Right ventricle myocardium inferior (tissue), 1 donor: ENCODE data around the gene HES1. TPM values are rescaled to one million over a fixed set of nuclear protein-coding genes. Genes with fewer than 3 reads are reported as not detected.

ENCODE experiments used
- ATAC-seq: fragments of 200-7000 bp; cut with Tn5 transposase; one replicate; pipeline ENCODE4 v1.9.1; 2020; ENCODE audit warnings: mild to moderate bottlenecking, moderate library complexity
- DNase-seq: peaks from one replicate; pipeline ENCODE4 v3.0.0; 2021; ENCODE audit errors: missing footprints
- intact Hi-C: fragments of 100-400 bp; cut with DNase I; formaldehyde crosslinking; loops from one replicate; pipeline ENCODE4 v1.11.0; 2022
- total RNA-seq: library from RNA; stranded (reverse); fragmentation: NEBNext Ultra II Directional; extraction: Animal tissue kit (Norgen Biotek cat#: 25700); gene quantifications from one replicate; pipeline ENCODE4 v1.2.1, GENCODE V29; 2021
- donor health status: DM: no; HTN: yes; CAD: no; lungs with severe emphysema.

HES1 gene
- total RNA-seq, 1 donor from 2014 or later = 11.4 TPM

- DNase-seq (no peak), ATAC-seq (peak; percentile 66)
- intact Hi-C loops = no loop called here
Measured at GRCh38 chr3:194156095-194156494, 20.1 kb downstream of the HES1 start.

GRCh38 chr3:194158942-194159439 lies 23.0 kb downstream of the HES1 start:
- no peak for ATAC-seq
- intact Hi-C loops = no loop called here
- no peak for DNase-seq

GRCh38 chr3:194160158-194160557 lies 24.2 kb downstream of the HES1 start:
- ATAC-seq (no peak), DNase-seq (no peak)
- intact Hi-C loops = no loop called here

DNA sequence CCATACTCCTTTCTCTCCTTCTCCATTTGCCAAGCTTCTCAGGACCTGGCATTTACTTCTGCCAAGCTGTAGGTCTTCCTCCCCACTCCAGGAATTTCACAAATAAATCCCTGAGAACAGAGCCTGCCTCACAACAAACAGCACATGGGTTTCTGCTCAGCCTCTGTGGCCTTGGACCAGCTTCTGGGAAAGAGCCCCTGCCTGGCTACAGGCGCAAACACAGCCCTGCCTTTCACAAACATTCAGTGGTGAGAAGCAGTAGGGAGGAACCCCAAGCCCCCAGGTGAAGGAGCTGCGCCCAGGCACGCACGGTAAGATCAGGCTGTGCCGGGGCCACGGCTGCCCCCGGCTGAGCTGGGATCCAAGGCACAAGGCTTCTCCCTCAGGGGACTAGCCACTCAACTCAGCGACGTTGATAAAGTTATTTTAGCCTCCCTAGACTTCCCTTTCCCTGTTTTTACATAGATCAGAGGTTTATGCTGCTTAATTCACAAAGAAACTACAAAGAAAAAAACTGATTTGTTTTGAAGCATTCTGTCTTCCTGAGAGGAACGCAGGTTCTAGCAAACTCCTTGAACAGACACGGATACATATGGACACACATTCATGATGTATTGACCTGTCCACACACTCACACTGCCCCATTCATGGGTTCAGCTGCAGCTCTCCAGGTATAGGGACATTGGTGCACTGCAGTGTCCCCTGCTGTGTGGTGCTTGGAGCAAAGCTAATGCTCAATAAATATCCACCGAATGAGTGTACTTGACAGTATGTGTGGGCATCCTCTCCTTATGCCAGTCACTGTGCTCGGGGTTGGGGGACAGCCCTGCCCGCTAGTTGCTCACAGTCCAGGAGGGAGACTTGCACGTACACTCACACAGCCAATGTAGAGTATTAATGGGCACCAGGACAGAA lies 25.4 kb downstream of the HES1 start:
- intact Hi-C loops = no loop called here
- DNase-seq (no peak), ATAC-seq (no peak)

- ATAC-seq (no peak), DNase-seq (no peak)
- intact Hi-C loops = no loop called here
Measured at GRCh38 chr3:194162070-194162678, 26.2 kb downstream of the HES1 start.

DNA sequence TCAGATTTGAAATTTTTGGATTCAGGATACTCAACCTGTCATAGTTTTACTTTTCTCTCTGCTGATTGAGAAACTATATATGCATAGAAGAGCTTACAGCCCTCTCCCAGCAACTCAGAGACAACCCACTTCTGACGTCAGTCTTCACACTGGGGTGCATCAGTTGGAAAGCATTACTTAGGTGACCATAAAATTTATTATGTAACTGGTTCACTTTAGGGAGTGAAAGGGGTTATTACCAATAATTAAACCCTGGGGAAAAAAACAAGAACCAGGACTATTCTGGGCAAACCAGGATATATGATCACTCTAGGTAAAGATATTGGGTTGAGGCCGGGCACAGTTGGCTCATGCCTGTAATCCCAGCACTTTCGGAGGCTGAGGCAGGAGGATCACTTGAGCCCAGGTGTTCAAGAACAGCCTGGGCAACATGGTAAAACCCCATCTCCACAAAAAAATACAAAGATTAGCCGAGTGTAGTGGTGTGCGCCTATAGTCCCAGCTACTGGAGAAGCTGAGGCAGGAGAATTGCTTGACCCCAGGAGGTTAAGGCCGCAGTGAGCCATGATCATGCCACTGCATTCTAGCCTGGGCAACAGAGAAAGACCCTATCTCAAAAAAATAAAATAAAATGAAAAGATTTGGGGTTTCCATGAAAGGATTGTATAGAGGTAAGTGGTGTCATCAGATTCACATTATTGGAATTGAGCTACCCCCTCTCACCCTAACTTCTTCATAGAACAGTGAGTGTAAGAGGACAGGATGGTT lies 27.1 kb downstream of the HES1 start:
- intact Hi-C loops = no loop called here
- DNase-seq (no peak), ATAC-seq (no peak)

DNA sequence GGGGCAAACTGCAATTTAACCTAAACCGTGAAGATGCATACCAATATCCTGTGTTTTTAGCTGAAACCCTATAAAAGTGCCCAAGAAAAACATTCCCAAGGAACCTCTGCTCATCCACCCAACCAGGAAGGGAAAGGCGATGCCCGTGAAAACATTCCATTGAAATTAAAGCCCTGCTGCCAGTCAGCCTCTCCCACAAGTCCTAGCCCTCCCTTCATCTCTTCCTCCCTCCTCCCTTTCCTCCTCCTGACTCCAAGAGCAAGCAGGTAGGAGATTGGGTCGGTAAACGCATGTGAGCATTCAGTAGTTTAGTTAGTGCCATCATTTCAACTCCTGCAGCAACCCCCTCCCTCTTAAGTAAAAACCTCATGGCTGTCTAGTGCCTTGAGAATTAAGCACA lies 27.7 kb downstream of the HES1 start:
- no peak for DNase-seq
- ATAC-seq = no peak
- intact Hi-C loops = no loop called here

GRCh38 chr3:194164861-194165260 lies 28.9 kb downstream of the HES1 start:
- ATAC-seq = no peak
- intact Hi-C loops = loop anchor here (5.0 kb wide), 1 partner anchor 152 kb away; no protein-coding TSS in a partner anchor
- DNase-seq = no peak

GRCh38 chr3:194165271-194166018 lies 29.5 kb downstream of the HES1 start:
- DNase-seq (no peak), ATAC-seq (no peak)
- intact Hi-C loops = loop anchor here (5.0 kb wide), 1 partner anchor 152 kb away; no protein-coding TSS in a partner anchor

- peak; percentile 68 for ATAC-seq
- no peak for DNase-seq
- intact Hi-C loops = loop anchor here (5.0 kb wide), 1 partner anchor 150 kb away; no protein-coding TSS in a partner anchor
Measured at GRCh38 chr3:194166682-194167479, 30.9 kb downstream of the HES1 start.

DNA sequence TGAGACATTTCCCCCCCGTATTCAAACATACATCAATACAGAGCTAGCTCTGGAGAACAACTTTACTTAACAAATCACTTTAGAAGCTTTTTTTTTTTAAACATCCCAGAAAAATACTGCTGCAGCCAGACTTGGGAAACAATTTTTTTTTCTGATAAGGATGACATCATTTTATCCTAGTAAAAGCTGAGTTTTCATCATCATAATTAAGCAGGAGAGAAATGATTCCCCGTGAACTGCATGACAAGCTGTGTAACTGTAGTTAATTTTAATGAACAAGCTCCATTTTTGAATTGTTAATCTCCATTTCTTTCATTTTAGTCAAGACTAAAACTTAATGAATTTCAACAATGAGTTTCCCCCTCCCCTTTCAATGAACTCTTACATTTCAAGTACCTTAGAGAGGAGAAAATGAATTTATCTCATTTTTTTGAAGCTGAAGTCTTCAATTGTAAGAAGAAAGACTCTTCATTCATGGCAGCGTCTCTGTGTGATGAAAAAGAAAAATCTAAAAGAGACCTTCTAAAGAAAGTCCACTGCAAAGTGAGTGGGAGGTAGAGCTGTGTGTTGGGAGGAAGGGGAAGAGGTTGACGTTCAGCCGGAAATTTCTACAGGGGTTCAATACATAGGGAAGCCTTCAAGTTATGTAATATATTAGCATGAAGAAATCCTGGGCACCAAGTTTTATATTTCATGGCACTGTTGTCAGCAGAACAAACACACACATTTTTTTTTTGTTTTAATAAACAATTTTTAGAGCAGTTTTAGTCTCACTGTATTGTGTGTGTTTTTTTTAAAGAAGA lies 31.7 kb downstream of the HES1 start:
- intact Hi-C loops = loop anchor here (5.0 kb wide), 1 partner anchor 150 kb away; no protein-coding TSS in a partner anchor
- DNase-seq = no peak
- no peak for ATAC-seq

DNA sequence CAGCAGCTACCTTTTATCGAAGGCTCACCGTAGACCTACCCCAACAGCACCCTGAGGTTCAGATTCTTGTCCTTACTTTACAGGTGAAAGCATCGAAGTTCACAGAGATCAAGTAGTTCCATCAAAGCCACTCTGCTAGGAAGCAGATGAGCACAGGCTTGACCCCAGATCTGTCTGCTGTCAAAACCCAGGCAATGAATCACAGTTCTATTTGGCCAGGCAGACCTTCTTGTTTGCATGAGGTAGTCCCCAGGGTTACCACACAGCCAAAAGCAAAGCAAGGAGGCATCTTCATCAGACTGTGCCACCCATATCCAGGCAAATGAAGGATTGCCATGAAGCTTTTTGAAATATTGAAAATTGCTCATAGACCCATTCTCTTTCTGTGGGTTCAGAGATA lies 33.0 kb downstream of the HES1 start:
- intact Hi-C loops = loop anchor here (5.0 kb wide), 1 partner anchor 148 kb away; no protein-coding TSS in a partner anchor
- no peak for ATAC-seq
- DNase-seq = no peak

DNA sequence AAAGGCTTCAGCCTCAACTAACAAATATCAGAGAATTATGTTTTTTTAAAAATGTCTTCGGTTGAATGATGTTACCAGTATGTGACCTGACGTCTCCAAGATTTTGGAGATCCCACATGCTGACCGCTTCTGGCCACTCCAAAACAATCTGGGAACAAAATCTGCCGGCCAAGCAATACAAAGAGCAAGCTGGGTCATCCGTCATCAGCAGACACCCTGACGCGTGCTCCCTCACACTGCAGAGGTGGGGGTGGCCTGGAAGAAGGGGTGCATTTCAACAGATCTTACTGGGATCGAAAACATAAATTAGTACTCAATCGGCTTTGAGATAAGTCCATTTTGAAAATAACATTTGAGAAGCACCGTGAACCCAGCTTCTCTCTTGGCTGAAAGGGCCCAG lies 33.6 kb downstream of the HES1 start:
- DNase-seq (no peak), ATAC-seq (no peak)
- intact Hi-C loops = loop anchor here (5.0 kb wide), 1 partner anchor 148 kb away; no protein-coding TSS in a partner anchor

GRCh38 chr3:194170793-194171192 lies 34.8 kb downstream of the HES1 start:
- DNase-seq (no peak), ATAC-seq (no peak)
- intact Hi-C loops = no loop called here

- ATAC-seq = no peak
- DNase-seq = no peak
- intact Hi-C loops = no loop called here
Measured at GRCh38 chr3:194174406-194174805, 38.5 kb downstream of the HES1 start.

DNA sequence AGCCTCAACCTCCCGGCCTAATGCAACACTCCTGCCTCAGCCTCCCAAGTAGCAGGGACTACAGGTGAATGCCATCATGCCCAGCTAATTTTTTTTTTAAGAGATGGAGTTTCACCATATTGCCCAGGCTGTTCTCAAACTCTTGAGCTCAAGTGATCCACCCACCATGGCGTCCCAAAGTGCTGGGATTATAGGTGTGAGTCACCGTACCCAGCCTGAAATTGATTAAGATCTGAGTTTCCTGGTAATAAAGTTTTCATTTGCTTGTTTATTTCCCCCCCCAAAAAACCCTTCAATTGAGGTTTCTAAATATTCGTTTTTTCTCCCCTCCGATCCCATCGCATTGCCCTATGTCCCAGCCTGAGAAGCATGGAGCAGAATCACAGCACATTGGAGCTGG lies 39.0 kb downstream of the HES1 start:
- no peak for DNase-seq
- ATAC-seq = no peak
- intact Hi-C loops = no loop called here
